DMS79 (cell line): ENCODE measurements around the gene UBQLN1.
"Not testable (repeated sequence)": the region's sequence is repeated elsewhere in the genome, so short reads cannot be mapped to it uniquely, and the experiment has no call there.

ENCODE experiments used
- DNase-seq: peaks from one replicate; lab custom pipeline; 2025; lab: John Stamatoyannopoulos, UW

Gene UBQLN1

DNA sequence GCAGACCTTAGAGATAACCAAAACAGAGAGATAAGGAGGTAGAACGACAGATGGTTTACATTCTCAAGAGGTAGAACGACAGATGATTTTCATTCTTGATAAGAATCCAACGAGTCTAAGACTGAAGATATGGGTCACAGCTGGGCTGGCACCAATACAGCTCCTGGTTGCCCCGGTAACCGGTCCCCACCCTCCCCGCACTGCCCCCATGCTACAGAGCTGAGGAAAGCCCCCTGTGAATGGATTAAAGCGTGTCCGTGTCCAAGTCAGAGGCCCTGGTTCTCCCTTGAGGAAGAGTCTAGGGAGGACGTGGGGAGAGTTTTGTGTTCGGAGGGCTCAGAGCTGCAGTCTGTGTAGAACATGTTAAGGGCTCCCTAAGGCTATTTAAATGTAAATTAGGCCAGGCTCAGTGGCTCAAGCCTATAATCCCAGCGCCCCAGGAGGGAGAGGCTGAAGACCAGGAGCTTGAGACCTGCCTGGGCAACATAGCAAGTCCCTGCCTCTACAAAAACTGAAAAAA is 76.8 kb downstream of the UBQLN1 start:
- DNase-seq: no peak

DNA sequence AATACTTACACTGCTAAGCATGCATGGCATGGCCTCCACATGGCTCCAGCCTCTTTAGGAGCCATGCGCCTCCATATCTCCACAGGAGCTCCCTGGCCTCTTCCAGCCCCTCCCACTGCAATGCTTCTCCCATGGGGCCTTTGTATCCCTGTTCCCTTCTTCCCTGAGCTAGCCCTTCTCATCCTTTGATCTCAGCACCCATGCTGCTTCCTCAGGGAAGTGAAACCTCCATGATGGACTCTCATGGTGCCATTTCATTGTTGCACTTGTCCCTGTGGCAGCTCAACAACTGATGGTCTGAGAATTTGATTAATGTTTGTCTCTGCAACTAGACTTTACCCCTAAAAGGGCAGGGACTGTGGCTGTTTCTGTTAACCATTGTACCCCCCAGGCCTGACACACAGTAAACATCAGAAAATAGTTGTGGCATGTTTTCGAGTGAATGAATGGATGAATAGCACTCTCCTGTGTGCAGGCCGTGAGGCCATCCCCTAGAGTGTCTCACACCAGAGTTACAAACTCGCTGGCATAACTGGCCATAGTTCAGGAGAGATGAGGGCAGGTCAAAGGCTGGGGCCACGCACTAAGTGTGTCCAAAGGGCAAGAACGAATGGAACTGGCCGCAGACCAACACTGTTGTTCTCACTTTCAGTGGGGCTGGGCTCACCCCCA is 78.2 kb downstream of the UBQLN1 start:
- DNase-seq: no peak

DNA sequence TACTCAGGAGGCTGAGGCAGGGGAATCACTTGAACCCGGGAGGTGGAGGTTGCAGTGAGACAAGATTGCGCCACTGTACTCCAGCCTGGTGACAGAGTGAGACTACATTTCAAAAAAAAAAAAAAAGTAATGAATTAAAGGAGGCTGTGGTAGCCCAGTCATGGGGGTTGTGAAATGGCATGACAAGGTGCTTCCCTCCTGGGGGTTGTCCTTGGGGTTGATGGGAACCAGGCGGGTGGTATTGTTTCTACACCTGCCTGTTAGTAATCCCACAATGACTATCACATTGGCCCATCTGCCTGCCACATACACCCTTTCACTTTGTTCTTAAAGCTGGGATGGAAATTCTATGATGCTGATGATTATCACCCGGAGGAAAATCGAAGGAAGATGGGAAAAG is 79.2 kb downstream of the UBQLN1 start:
- DNase-seq: no peak

DNA sequence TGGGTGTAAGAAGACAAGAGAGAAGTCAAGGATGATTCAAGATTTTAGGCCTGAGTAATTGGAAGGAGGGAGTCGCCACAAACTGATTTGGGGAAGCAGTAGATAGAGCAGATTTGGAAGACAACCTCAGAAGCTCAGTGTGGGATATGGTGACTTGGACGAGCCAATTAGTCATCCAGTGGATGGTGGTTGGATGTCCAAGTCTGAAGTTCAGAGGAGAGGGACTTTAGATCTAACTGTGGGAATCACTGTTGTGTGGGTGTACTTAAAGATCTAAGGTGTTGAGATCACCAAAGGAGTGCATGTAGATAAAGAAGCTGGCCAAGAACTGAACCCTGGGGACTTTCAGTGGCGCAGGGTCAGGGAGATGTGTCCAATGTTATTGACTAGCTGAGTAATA is 82.6 kb downstream of the UBQLN1 start:
- DNase-seq: no peak

- no peak for DNase-seq
Measured at GRCh38 chr9:83623679-83624076, 84.1 kb downstream of the UBQLN1 start.

DNA sequence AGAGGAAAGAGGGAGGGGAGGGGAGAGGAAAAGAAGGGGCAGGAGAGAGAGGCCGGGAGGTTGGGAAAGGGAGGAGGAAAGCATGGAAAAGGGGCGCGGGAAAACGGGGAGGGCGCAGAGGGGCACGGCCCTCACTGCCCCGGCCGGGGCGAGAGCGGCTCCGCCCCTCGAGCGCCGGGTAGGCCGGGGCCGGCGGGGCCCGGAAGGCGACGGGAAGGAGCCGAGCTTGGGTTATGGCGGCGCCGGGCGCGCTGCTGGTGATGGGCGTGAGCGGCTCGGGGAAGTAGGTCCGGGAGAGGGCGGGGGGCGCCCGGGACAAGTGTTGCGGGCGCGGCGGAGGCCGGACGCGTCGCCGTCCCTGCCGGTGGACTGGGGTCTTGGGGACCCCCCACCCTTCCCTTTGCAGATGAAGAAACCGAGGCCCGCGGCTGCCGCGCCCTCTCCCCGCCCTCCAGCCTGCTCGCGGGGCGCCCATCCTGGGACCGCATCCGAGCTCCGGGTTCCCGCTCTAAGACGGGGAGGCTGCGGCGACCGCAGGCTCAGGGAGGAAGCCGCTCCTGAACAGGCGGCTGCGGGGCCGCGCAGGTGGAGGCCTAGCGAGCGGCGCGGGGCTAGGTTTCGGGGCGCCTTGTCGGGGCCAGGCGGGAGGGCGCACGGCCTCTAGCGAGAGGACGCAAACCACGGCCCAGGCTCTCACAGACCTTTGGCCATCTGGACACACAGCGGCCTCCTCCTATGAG is 84.6 kb downstream of the UBQLN1 start, which contains the start of gene IDNK:
Gene IDNK (plus strand): TSS at position 205 of the 740 bp plus-strand sequence. CDS start 29 bp downstream, at position 234.
- DNase-seq: no peak

DNA sequence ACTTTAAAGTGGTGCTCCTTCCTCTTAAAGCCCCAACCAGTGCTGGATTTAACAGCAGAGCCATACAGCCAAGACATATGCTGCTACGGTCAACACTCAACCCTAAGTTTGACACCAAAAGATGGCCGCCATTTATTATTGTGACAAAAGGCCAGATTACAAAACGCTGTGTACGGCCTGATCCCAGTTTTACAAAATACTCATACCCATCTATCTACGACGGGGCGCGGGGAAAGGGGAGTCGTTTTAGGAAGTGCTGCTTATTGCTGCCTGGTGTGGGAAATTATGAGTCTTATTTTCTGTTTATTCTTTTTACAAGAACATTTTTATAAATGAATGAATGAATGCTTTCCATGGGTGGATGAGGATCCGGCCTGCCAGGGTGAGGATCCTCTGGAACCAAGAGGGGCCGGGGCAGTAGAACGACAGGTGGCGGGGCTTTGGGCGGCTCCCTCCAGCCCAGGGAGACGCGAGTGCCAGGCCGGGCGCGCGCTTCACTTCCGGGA is 85.3 kb downstream of the UBQLN1 start:
- no peak for DNase-seq

GRCh38 chr9:83620841-83621636 is 86.7 kb downstream of the UBQLN1 start:
- DNase-seq: no peak

- DNase-seq: no peak
Measured at GRCh38 chr9:83617299-83617698, 90.5 kb downstream of the UBQLN1 start.

GRCh38 chr9:83613298-83613697 is 94.5 kb downstream of the UBQLN1 start:
- DNase-seq: not testable (repeated sequence)
